GM12865 (cell line): ENCODE measurements around the gene XAF1.
"Not testable (repeated sequence)": the region's sequence is repeated elsewhere in the genome, so short reads cannot be mapped to it uniquely, and the experiment has no call there.

ENCODE experiments used
- DNase-seq: peaks from one replicate; pipeline ENCODE4 v3.0.0; 2010; ENCODE audit warnings: low read depth
- H3K4me3 ChIP-seq: 2 replicates; pipeline ENCODE4 v1.5.1; 2011; ENCODE audit warnings: mild to moderate bottlenecking, low read depth, low read length, control low read depth
- CTCF ChIP-seq: IDR thresholded peaks from 2 replicates; pipeline ENCODE4 v1.5.1; 2011; ENCODE audit warnings: low read length, control low read depth, low read depth, inconsistent platforms; ENCODE audit not compliant: insufficient read depth; ENCODE audit errors: missing control alignments

Gene XAF1

GRCh38 chr17:6772016-6772415 is 16.2 kb downstream of the XAF1 start:
- no peak for DNase-seq
- H3K4me3 ChIP-seq = no peak overlapping the region

GRCh38 chr17:6774906-6775305 is 19.1 kb downstream of the XAF1 start:
- H3K4me3 ChIP-seq, DNase-seq: not testable (repeated sequence)

More at GRCh38 chr17:6772016-6772415, 16.2 kb downstream of the XAF1 start:
- TF ChIP-seq CTCF = no peak

- TF ChIP-seq CTCF = no peak
- DNase-seq = no peak
- H3K4me3 ChIP-seq = no peak within 1 kb of the TSS
These were observed 20.1 kb downstream of the XAF1 start, which contains the start of gene FBXO39 for GRCh38 chr17:6775871-6776405. FBXO39 (plus strand) TSS chr17:6776215; CDS start chr17:6779869, 3,654 bp downstream.

- DNase-seq = no peak
- TF ChIP-seq CTCF = no peak
- H3K4me3 ChIP-seq = no peak overlapping the region
These were observed 23.6 kb downstream of the XAF1 start for GRCh38 chr17:6779411-6779810.

GRCh38 chr17:6780001-6780400 is 24.2 kb downstream of the XAF1 start:
- no peak for DNase-seq
- TF ChIP-seq CTCF = no peak

GRCh38 chr17:6780886-6781285 is 25.0 kb downstream of the XAF1 start:
- no peak for TF ChIP-seq CTCF
- no peak overlapping the region for H3K4me3 ChIP-seq
- DNase-seq = no peak

More at GRCh38 chr17:6780001-6780400, 24.2 kb downstream of the XAF1 start:
- no peak overlapping the region for H3K4me3 ChIP-seq

- no peak for DNase-seq
- no peak overlapping the region for H3K4me3 ChIP-seq
- TF ChIP-seq CTCF = no peak
These were observed 26.4 kb downstream of the XAF1 start for GRCh38 chr17:6782244-6782643.
